Liver (tissue), 9 donors: ENCODE measurements around the gene HOOK1. TPM values are rescaled to one million over a fixed set of nuclear protein-coding genes. Genes with fewer than 3 reads are reported as not detected.

ENCODE experiments used
- DNase-seq: peaks from one replicate; pipeline ENCODE4 v3.0.0-alpha.2; 2017; ENCODE audit warnings: low spot score
- H3K27ac ChIP-seq, 2 donors: one replicate each; pipeline ENCODE4 v1.7.0; 2013; ENCODE audit warnings: inconsistent platforms in 2 of 2, low read length in 2 of 2, control low read depth in 1 of 2, low read depth in 1 of 2, mild to moderate bottlenecking in 1 of 2
- H3K27me3 ChIP-seq, 4 donors: one replicate each; pipeline versions ENCODE4 v1.6.1 to v1.7.0; 2013; ENCODE audit warnings: low read length in 3 of 4, inconsistent platforms in 1 of 4, mild to moderate bottlenecking in 1 of 4, moderate library complexity in 1 of 4; ENCODE audit not compliant: control insufficient read depth in 4 of 4, insufficient read depth in 4 of 4
- H3K36me3 ChIP-seq, 4 donors: one replicate each; pipeline versions ENCODE4 v1.6.1 to v1.7.0; 2013; ENCODE audit warnings: low read length in 3 of 4, mild to moderate bottlenecking in 3 of 4, low read depth in 1 of 4, moderate library complexity in 1 of 4; ENCODE audit not compliant: control insufficient read depth in 4 of 4, insufficient read depth in 3 of 4
- H3K4me1 ChIP-seq, 4 donors: one replicate each; pipeline versions ENCODE4 v1.6.1 to v1.7.0; 2013; ENCODE audit warnings: low read length in 3 of 4, mild to moderate bottlenecking in 3 of 4, moderate library complexity in 1 of 4; ENCODE audit not compliant: control insufficient read depth in 4 of 4, insufficient read depth in 4 of 4
- H3K4me3 ChIP-seq, 3 donors: one replicate each; pipeline versions ENCODE4 v1.6.1 to v1.7.0; 2013; ENCODE audit warnings: low read length in 3 of 3, control low read depth in 1 of 3, low read depth in 1 of 3, mild to moderate bottlenecking in 1 of 3
- H3K9ac ChIP-seq, 2 donors: one replicate each; pipeline ENCODE4 v1.7.0; 2013; ENCODE audit warnings: low read length in 2 of 2, mild to moderate bottlenecking in 2 of 2, moderate library complexity in 2 of 2, control low read depth in 1 of 2, low read depth in 1 of 2
- H3K9me3 ChIP-seq, 4 donors: one replicate each; pipeline versions ENCODE4 v1.6.1 to v1.7.0; 2013; ENCODE audit warnings: low read length in 3 of 4; ENCODE audit not compliant: control insufficient read depth in 4 of 4
- EGR1 ChIP-seq, 2 donors: IDR thresholded peaks; 2 replicates each; pipeline ENCODE4 v1.6.1; 2016 to 2018; ENCODE audit warnings: antibody characterized with exemption in 2 of 2, low read depth in 2 of 2
- FOXA1 ChIP-seq: IDR thresholded peaks from 2 replicates; pipeline ENCODE4 v1.6.1; 2016; ENCODE audit warnings: antibody characterized with exemption
- HNF4G ChIP-seq: IDR thresholded peaks from 2 replicates; pipeline ENCODE4 v1.6.1; 2016; ENCODE audit warnings: antibody characterized with exemption
- JUND ChIP-seq, 2 donors: IDR thresholded peaks; 2 replicates each; pipeline ENCODE4 v1.6.1; 2016; ENCODE audit warnings: antibody characterized with exemption in 2 of 2
- NR2F2 ChIP-seq: IDR thresholded peaks from 2 replicates; pipeline ENCODE4 v1.6.1; 2016; ENCODE audit warnings: antibody characterized with exemption
- RAD21 ChIP-seq, 2 donors: IDR thresholded peaks; 2 replicates each; pipeline ENCODE4 v1.6.1; 2016; ENCODE audit warnings: antibody characterized with exemption in 2 of 2, mild to moderate bottlenecking in 2 of 2
- RXRA ChIP-seq, 2 donors: IDR thresholded peaks; 2 replicates each; pipeline ENCODE4 v1.6.1; 2017 to 2018; ENCODE audit warnings: antibody characterized with exemption in 2 of 2, mild to moderate bottlenecking in 1 of 2
- SP1 ChIP-seq: IDR thresholded peaks from 2 replicates; pipeline ENCODE4 v1.6.1; 2018; ENCODE audit warnings: antibody characterized with exemption, mild to moderate bottlenecking
- TAF1 ChIP-seq: conservative IDR thresholded peaks from 2 replicates; pipeline ENCODE4 v1.6.1; 2016; ENCODE audit warnings: antibody characterized with exemption, mild to moderate bottlenecking
- WGBS: extraction: QIAGEN DNeasy Blood & Tissue Kit; methylation state at CpG from one replicate; pipeline ENCODE4 v1.1.7; 2013; 5-methylcytosine and 5-hydroxymethylcytosine counted together
- polyA plus RNA-seq, 2 donors: library from polyadenylated mRNA; stranded (reverse) in 1 of 2; unstranded in 1 of 2; fragments of 200-250 nt in 1 of 2; fragments of >200 nt in 1 of 2; fragmentation: Nextera tagmentation in 1 of 2; extraction: Ambion mirVana in 1 of 2; gene quantifications; one replicate each; pipeline versions ENCODE4 v1.2.1 to v1.2.3, GENCODE V29; 2013 to 2015
- total RNA-seq, 2 donors: library from RNA; depleted of rRNA; stranded (reverse); fragments of >200 nt; gene quantifications; one replicate each; pipeline ENCODE4 v1.2.3, GENCODE V29; 2014
- TF ChIP-seq, protein P1 (sequence below): IDR thresholded peaks from 2 replicates; pipeline ENCODE4 v1.6.1; 2016; ENCODE audit warnings: antibody characterized with exemption
- donor health status: healthy.
- donor health status: healthy.
- donor health status: healthy.
- donor health status: healthy.
- donor health status: healthy.

Gene HOOK1
- total and polyA plus RNA-seq, 4 donors: 10.3 to 33.4 (median 17.5) TPM

DNA sequence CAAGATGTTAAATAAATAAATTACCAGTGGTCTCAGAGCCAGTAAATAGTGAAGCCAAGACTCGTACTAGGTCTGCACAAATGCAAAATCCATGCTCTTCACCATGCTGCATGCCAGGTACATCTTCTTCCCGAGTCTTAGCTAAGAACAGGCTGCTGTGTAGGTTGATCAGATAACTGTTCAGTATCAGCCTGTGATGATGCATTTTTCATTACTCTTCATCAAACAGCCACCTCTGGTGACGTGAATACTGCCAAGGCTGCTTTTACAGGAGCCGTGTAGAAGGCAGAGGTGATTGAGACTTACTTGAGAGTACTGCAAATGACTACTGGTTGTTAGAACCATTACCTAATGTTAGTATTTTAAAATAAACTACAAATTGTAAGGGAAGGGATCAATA is 39.3 kb upstream of the HOOK1 start:
- H3K27me3 ChIP-seq: no peaks in the 10 kb centered on the region
- H3K9me3 ChIP-seq: no peaks in the 10 kb centered on the region

GRCh38 chr1:59776960-59777852 is 37.5 kb upstream of the HOOK1 start:
- no peak for TF ChIP-seq TAF1
- no peaks in the 10 kb centered on the region for H3K9me3 ChIP-seq
- no peaks in the 10 kb centered on the region for H3K4me1 ChIP-seq
- WGBS: 85% methylated on average over 7 of the region's 7 CpGs
- no peaks in the 10 kb centered on the region for H3K27me3 ChIP-seq
- no peak overlapping the region for H3K27ac ChIP-seq
- H3K36me3 ChIP-seq: no peaks in the 10 kb centered on the region
- H3K9ac ChIP-seq: no peak overlapping the region
- no peak for DNase-seq
- H3K4me3 ChIP-seq: no peak overlapping the region

More for the DNA sequence above, 39.3 kb upstream of the HOOK1 start:
- no peaks in the 10 kb centered on the region for H3K4me1 ChIP-seq
- H3K36me3 ChIP-seq: no peaks in the 10 kb centered on the region
- no peak for TF ChIP-seq SP1
- TF ChIP-seq TAF1: no peak
- no peak for TF ChIP-seq HNF4G
- no peak for TF ChIP-seq RXRA (IDR thresholded peaks at IDR 0.05)
- no peak overlapping the region for H3K9ac ChIP-seq
- DNase-seq: no peak
- no peak overlapping the region for H3K4me3 ChIP-seq
- H3K27ac ChIP-seq: no peak overlapping the region
- 94% methylated on average over 4 of the region's 4 CpGs for WGBS

DNA sequence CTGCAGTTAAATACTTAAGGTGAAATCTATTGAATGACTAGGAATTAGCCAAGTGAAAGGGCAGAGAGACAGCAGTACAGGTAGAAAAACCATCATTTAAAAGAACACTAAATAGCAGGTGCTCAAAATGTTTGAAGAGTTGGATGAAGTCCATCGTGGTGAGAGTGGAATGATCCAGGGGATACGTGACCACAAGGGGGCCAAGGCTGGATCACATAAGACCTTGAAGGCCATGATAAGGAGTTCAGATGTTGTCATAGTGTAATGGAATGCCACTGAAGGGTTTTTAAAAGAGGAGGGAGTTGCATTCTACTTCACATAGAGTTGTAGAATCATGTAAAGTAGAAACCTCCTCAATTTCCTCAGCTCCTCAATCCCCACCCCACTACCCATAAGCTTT is 34.8 kb upstream of the HOOK1 start:
- Histone ChIP-seq H3K27me3 (no peaks in the 10 kb centered on the region), H3K27ac (no peak overlapping the region), H3K9me3 (no peaks in the 10 kb centered on the region), H3K9ac (no peak overlapping the region), H3K36me3 (no peaks in the 10 kb centered on the region), H3K4me1 (no peaks in the 10 kb centered on the region), H3K4me3 (no peak overlapping the region)
- 73% methylated on average over 2 of the region's 2 CpGs for WGBS
- no peak for DNase-seq
- TF ChIP-seq RAD21 (IDR thresholded peaks at IDR 0.05): peak in 1 of 2 donors; percentile 9
- TF ChIP-seq, protein P1, sequence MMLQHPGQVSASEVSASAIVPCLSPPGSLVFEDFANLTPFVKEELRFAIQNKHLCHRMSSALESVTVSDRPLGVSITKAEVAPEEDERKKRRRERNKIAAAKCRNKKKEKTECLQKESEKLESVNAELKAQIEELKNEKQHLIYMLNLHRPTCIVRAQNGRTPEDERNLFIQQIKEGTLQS: no peak

DNA sequence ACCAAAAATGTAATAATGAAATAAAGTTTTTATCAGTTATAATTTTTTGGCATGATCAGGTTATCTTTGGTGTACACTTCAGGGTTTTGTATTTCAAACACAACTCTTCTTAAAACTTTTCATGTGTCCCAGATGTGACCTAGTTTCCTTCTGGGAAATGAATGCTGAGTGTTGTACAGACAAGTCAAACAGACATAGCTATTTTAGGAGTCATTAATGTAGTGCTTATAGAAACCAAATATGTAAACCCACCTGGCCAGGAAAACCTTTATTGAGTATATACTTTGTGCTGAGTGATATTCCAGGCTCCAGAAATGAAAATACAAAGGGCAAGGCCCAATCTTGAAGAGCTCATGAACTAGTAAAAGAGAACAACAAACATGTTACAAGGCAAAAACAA is 25.9 kb upstream of the HOOK1 start:
- H3K36me3 ChIP-seq: no peaks in the 10 kb centered on the region
- no peaks in the 10 kb centered on the region for H3K9me3 ChIP-seq
- no peaks in the 10 kb centered on the region for H3K4me1 ChIP-seq
- no peak overlapping the region for H3K9ac ChIP-seq
- no peak for TF ChIP-seq TAF1
- no peak for TF ChIP-seq JUND (IDR thresholded peaks at IDR 0.05)
- no peaks in the 10 kb centered on the region for H3K27me3 ChIP-seq
- H3K4me3 ChIP-seq: no peak overlapping the region
- no peak for DNase-seq
- H3K27ac ChIP-seq: no peak overlapping the region

- H3K9ac ChIP-seq: no peak overlapping the region
- no peak for DNase-seq
- H3K27ac ChIP-seq: no peak overlapping the region
- no peaks in the 10 kb centered on the region for H3K36me3 ChIP-seq
- no peaks in the 10 kb centered on the region for H3K4me1 ChIP-seq
- no peak for TF ChIP-seq FOXA1
- TF ChIP-seq NR2F2: no peak
- no peak for TF ChIP-seq EGR1 (IDR thresholded peaks at IDR 0.05; ENCODE audit: low read depth in 2 of 2)
- no peak for TF ChIP-seq HNF4G
- H3K9me3 ChIP-seq: no peaks in the 10 kb centered on the region
- H3K27me3 ChIP-seq: no peaks in the 10 kb centered on the region
- no peak overlapping the region for H3K4me3 ChIP-seq
Measured at GRCh38 chr1:59798600-59798999, 16.1 kb upstream of the HOOK1 start.
